Fibroblast of lung (primary cell): ENCODE data around the gene KCNMA1. TPM values are rescaled to one million over a fixed set of nuclear protein-coding genes. Genes with fewer than 3 reads are reported as not detected.

Experiments used
- DNase-seq, 2 donors: peaks; one replicate each; pipeline versions ENCODE4 v3.0.0 to v3.0.0-alpha.2; 2010; ENCODE audit warnings: low read depth in 2 of 2
- H2AFZ ChIP-seq: 2 replicates; pipeline ENCODE4 v1.5.1; 2012; ENCODE audit warnings: low read length, control low read depth, inconsistent platforms
- H3K27ac ChIP-seq: 2 replicates; pipeline ENCODE4 v1.5.1; 2011; ENCODE audit warnings: low read length, control low read depth; ENCODE audit not compliant: insufficient read depth
- H3K27me3 ChIP-seq: 2 replicates; pipeline ENCODE4 v1.5.1; 2011; ENCODE audit warnings: mild to moderate bottlenecking, low read length; ENCODE audit not compliant: control insufficient read depth, insufficient read depth
- H3K36me3 ChIP-seq: 2 replicates; pipeline ENCODE4 v1.5.1; 2011; ENCODE audit warnings: low read length; ENCODE audit not compliant: control insufficient read depth, insufficient read depth
- H3K4me1 ChIP-seq: 2 replicates; pipeline ENCODE4 v1.5.1; 2011; ENCODE audit warnings: low read length; ENCODE audit not compliant: control insufficient read depth, insufficient read depth; ENCODE audit errors: extremely low read depth
- H3K4me2 ChIP-seq: 2 replicates; pipeline ENCODE4 v1.5.1; 2011; ENCODE audit warnings: low read length, control low read depth; ENCODE audit not compliant: insufficient read depth; ENCODE audit errors: extremely low read depth
- H3K4me3 ChIP-seq, 4 experiments: fragments of 200-600 bp in 1 of 4; sonication (generic) in 1 of 4; replicated peaks in 1 of 4; 2 replicates each; pipeline ENCODE4 v1.5.1; 2011 to 2016; ENCODE audit warnings: low read length in 4 of 4, low read depth in 3 of 4, mild to moderate bottlenecking in 3 of 4, control low read depth in 2 of 4, inconsistent platforms in 1 of 4, mixed read lengths in 1 of 4; ENCODE audit not compliant: insufficient read depth in 1 of 4; ENCODE audit errors: control extremely low read depth in 1 of 4
- H3K79me2 ChIP-seq: 2 replicates; pipeline ENCODE4 v1.5.1; 2012; ENCODE audit warnings: mild to moderate bottlenecking, low read length, inconsistent platforms; ENCODE audit not compliant: control insufficient read depth, insufficient read depth
- H3K9ac ChIP-seq: 2 replicates; pipeline ENCODE4 v1.5.1; 2011; ENCODE audit warnings: mild to moderate bottlenecking, low read length, control low read depth; ENCODE audit not compliant: insufficient read depth
- H3K9me3 ChIP-seq: 2 replicates; pipeline ENCODE4 v1.5.1; 2012; ENCODE audit warnings: low read depth, low read length; ENCODE audit not compliant: control insufficient read depth, insufficient read depth
- H4K20me1 ChIP-seq: 2 replicates; pipeline ENCODE4 v1.5.1; 2011; ENCODE audit warnings: low read length; ENCODE audit not compliant: control insufficient read depth, insufficient read depth; ENCODE audit errors: extremely low read depth
- EZH2 ChIP-seq: IDR thresholded peaks from 2 replicates; pipeline ENCODE4 v1.5.1; 2012; ENCODE audit warnings: low read length, control low read depth, mild to moderate bottlenecking; ENCODE audit errors: missing control alignments
- polyA plus RNA-seq, 2 donors: library from polyadenylated mRNA; depleted of rRNA in 1 of 2; stranded (reverse) in 1 of 2; unstranded in 1 of 2; fragments of >200 nt; gene quantifications; 2 replicates each; pipeline ENCODE4 v1.2.1, GENCODE V29; 2011 to 2012; ENCODE audit warnings: missing spikeins in 1 of 2
- total RNA-seq: library from RNA; depleted of rRNA; stranded (reverse); fragments of >200 nt; gene quantifications from 2 replicates; pipeline ENCODE4 v1.2.1, GENCODE V29; 2014
- TF ChIP-seq, protein P1 (sequence below), 2 donors: IDR thresholded peaks in 1 of 2; conservative IDR thresholded peaks in 1 of 2; 1 replicate in 1 of 2; 2 replicates in 1 of 2; pipeline ENCODE4 v1.5.1; 2011 to 2012; ENCODE audit warnings: low read length in 2 of 2, control low read depth in 1 of 2, inconsistent platforms in 1 of 2, low read depth in 1 of 2, mild to moderate bottlenecking in 1 of 2

KCNMA1 gene
- total and polyA plus RNA-seq, 2 donors (not counting 1 experiment from before 2014, with no cell fraction given) = 31.0 to 138 TPM

GRCh38 chr10:77304192-77304591, 333.4 kb downstream of the KCNMA1 start:
- H3K36me3 ChIP-seq = no peaks in the 10 kb centered on the region
- TF ChIP-seq, protein P1, sequence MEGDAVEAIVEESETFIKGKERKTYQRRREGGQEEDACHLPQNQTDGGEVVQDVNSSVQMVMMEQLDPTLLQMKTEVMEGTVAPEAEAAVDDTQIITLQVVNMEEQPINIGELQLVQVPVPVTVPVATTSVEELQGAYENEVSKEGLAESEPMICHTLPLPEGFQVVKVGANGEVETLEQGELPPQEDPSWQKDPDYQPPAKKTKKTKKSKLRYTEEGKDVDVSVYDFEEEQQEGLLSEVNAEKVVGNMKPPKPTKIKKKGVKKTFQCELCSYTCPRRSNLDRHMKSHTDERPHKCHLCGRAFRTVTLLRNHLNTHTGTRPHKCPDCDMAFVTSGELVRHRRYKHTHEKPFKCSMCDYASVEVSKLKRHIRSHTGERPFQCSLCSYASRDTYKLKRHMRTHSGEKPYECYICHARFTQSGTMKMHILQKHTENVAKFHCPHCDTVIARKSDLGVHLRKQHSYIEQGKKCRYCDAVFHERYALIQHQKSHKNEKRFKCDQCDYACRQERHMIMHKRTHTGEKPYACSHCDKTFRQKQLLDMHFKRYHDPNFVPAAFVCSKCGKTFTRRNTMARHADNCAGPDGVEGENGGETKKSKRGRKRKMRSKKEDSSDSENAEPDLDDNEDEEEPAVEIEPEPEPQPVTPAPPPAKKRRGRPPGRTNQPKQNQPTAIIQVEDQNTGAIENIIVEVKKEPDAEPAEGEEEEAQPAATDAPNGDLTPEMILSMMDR (conservative IDR thresholded peaks at IDR 0.05 in 1 of 2, IDR thresholded peaks at IDR 0.05 in 1 of 2; ENCODE audit: low read depth in 1 of 2, low read length in 2 of 2) = no peak
- TF ChIP-seq EZH2 = no peak
- peaks cover 13% of the 10 kb centered on the region for H3K4me1 ChIP-seq
- no peak overlapping the region for H3K4me2 ChIP-seq
- no peaks in the 10 kb centered on the region for H3K79me2 ChIP-seq
- no peaks in the 10 kb centered on the region for H3K27me3 ChIP-seq
- no peaks in the 10 kb centered on the region for H4K20me1 ChIP-seq
- H3K9me3 ChIP-seq = no peaks in the 10 kb centered on the region
- no peak for DNase-seq
- H2AFZ ChIP-seq = no peak overlapping the region
- H3K4me3 ChIP-seq = no peak overlapping the region
- no peak overlapping the region for H3K27ac ChIP-seq
- H3K9ac ChIP-seq = no peak overlapping the region

GRCh38 chr10:77301305-77301730, 336.3 kb downstream of the KCNMA1 start:
- Histone ChIP-seq H3K4me2 (no peak overlapping the region), H3K27me3 (no peaks in the 10 kb centered on the region), H3K36me3 (no peaks in the 10 kb centered on the region), H3K27ac (no peak overlapping the region), H4K20me1 (no peaks in the 10 kb centered on the region), H3K9me3 (no peaks in the 10 kb centered on the region), H3K79me2 (no peaks in the 10 kb centered on the region), H3K9ac (no peak overlapping the region), H2AFZ (no peak overlapping the region), H3K4me3 (no peak overlapping the region), H3K4me1 (peaks cover 9% of the 10 kb centered on the region)
- TF ChIP-seq, protein P1 (conservative IDR thresholded peaks at IDR 0.05 in 1 of 2, IDR thresholded peaks at IDR 0.05 in 1 of 2; ENCODE audit: low read depth in 1 of 2, low read length in 2 of 2) = no peak
- no peak for TF ChIP-seq EZH2
- peak; percentile 48 to 79 for DNase-seq

DNA sequence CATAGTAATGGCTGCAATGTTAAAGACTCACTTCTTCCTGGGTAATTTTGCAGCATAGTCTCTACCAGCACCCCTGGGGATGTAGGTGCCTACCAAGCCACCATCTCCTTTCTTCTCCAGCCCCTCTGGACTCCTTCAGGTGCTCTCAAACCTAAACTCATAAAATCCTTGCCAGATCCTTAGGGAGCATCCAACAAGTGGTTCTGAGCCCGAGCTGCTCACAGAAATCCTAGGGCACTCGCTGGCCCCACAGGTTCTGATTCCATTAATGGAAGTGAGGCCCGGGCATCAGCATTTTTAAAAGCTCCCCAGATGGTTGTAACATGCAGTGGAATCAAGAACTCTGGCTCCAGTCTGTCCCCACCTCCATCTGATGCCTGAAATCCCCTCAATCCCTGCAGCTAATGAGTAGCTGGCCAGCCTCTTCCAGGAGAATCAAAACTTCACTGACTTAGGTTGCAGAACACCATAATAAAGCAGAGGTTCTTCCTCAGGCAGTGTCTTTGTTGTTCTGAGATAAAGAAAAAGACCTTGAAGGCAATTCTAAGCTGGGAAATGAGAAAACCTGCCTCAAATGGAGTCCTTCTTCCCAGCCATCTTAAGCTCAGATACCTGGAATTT, 336.8 kb downstream of the KCNMA1 start:
- H3K4me1 ChIP-seq = peaks cover 6% of the 10 kb centered on the region
- H3K36me3 ChIP-seq = no peaks in the 10 kb centered on the region
- H3K27me3 ChIP-seq = no peaks in the 10 kb centered on the region
- no peak overlapping the region for H3K27ac ChIP-seq
- no peaks in the 10 kb centered on the region for H4K20me1 ChIP-seq
- H2AFZ ChIP-seq = no peak overlapping the region
- no peaks in the 10 kb centered on the region for H3K9me3 ChIP-seq
- TF ChIP-seq, protein P1 (conservative IDR thresholded peaks at IDR 0.05 in 1 of 2, IDR thresholded peaks at IDR 0.05 in 1 of 2; ENCODE audit: low read depth in 1 of 2, low read length in 2 of 2) = no peak
- TF ChIP-seq EZH2 = no peak
- no peaks in the 10 kb centered on the region for H3K79me2 ChIP-seq
- no peak overlapping the region for H3K4me2 ChIP-seq
- no peak for DNase-seq
- no peak overlapping the region for H3K4me3 ChIP-seq
- H3K9ac ChIP-seq = no peak overlapping the region
